SH-SY5Y (cell line): ENCODE results near the gene SLC35G6.

Experiments
- GATA2 ChIP-seq: IDR thresholded peaks from 2 replicates; pipeline ENCODE4 v1.6.1; 2011; ENCODE audit warnings: mild to moderate bottlenecking, low read depth, low read length
- GATA3 ChIP-seq: IDR thresholded peaks from 2 replicates; pipeline ENCODE4 v1.6.1; 2011; ENCODE audit warnings: low read depth, mild to moderate bottlenecking, low read length, moderate library complexity

GRCh38 chr17:7523033-7523432 lies 41.8 kb downstream of the SLC35G6 start:
- TF ChIP-seq GATA2 (no peak), GATA3 (no peak)
